Astrocyte of the spinal cord (primary cell): Measurements from ENCODE around the gene EBNA1BP2.
"Not testable (repeated sequence)": the region's sequence is repeated elsewhere in the genome, so short reads cannot be mapped to it uniquely, and the experiment has no call there.

Source experiments
- DNase-seq: peaks from one replicate; pipeline ENCODE4 v3.0.0; 2011; ENCODE audit warnings: low read depth, low spot score
- H3K4me3 ChIP-seq: 2 replicates; pipeline ENCODE4 v1.5.1; 2011; ENCODE audit warnings: low read depth, mild to moderate bottlenecking, low read length, moderate library complexity
- in situ Hi-C: cut with HindIII; loops from 2 replicates; pipeline ENCODE4 v1.10.0; 2017; ENCODE audit warnings: low sequenced_read_pairs
- TF ChIP-seq, protein P1 (sequence below): IDR thresholded peaks from 2 replicates; pipeline ENCODE4 v1.5.1; 2012; ENCODE audit warnings: low read depth, mild to moderate bottlenecking, low read length, inconsistent platforms

EBNA1BP2 gene, protein sequence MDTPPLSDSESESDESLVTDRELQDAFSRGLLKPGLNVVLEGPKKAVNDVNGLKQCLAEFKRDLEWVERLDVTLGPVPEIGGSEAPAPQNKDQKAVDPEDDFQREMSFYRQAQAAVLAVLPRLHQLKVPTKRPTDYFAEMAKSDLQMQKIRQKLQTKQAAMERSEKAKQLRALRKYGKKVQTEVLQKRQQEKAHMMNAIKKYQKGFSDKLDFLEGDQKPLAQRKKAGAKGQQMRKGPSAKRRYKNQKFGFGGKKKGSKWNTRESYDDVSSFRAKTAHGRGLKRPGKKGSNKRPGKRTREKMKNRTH

GRCh38 chr1:43171876-43172526 lies at the start of gene EBNA1BP2, which contains the start of gene CFAP57:
Gene EBNA1BP2, minus strand, starts transcription at chr1:43172290. Its CDS starts 172 bp downstream, at chr1:43172118.
Gene CFAP57, plus strand, starts transcription at chr1:43172330. Its CDS starts 424 bp downstream, at chr1:43172754.
- TF ChIP-seq, protein P1, sequence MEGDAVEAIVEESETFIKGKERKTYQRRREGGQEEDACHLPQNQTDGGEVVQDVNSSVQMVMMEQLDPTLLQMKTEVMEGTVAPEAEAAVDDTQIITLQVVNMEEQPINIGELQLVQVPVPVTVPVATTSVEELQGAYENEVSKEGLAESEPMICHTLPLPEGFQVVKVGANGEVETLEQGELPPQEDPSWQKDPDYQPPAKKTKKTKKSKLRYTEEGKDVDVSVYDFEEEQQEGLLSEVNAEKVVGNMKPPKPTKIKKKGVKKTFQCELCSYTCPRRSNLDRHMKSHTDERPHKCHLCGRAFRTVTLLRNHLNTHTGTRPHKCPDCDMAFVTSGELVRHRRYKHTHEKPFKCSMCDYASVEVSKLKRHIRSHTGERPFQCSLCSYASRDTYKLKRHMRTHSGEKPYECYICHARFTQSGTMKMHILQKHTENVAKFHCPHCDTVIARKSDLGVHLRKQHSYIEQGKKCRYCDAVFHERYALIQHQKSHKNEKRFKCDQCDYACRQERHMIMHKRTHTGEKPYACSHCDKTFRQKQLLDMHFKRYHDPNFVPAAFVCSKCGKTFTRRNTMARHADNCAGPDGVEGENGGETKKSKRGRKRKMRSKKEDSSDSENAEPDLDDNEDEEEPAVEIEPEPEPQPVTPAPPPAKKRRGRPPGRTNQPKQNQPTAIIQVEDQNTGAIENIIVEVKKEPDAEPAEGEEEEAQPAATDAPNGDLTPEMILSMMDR: no peak
- peak within 1 kb of the TSS; percentile 97 for H3K4me3 ChIP-seq
- in situ Hi-C loops: no loop called here
- peak; percentile 95 for DNase-seq

DNA sequence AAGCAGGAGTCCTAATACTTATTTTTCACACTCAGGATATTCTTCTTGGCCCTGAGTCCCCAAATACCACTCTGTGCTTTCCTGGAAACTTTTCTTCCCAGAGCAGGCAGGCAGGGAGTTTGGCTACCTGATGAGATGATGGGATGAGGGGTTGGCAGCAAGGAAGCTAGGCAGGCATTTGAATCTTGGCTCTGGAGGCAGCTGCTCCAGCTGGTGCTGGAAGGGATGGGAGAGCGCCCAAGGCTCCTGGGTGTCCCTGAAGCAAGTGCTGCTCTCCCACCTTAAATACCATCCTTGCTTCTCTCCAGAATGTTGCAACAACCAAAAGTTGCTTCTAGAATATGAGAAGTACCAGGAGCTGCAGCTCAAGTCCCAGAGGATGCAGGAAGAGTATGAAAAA lies 49.7 kb upstream of the EBNA1BP2 start:
- no peak for DNase-seq
- in situ Hi-C loops: no loop called here
- TF ChIP-seq, protein P1: no peak
- no peak overlapping the region for H3K4me3 ChIP-seq

DNA sequence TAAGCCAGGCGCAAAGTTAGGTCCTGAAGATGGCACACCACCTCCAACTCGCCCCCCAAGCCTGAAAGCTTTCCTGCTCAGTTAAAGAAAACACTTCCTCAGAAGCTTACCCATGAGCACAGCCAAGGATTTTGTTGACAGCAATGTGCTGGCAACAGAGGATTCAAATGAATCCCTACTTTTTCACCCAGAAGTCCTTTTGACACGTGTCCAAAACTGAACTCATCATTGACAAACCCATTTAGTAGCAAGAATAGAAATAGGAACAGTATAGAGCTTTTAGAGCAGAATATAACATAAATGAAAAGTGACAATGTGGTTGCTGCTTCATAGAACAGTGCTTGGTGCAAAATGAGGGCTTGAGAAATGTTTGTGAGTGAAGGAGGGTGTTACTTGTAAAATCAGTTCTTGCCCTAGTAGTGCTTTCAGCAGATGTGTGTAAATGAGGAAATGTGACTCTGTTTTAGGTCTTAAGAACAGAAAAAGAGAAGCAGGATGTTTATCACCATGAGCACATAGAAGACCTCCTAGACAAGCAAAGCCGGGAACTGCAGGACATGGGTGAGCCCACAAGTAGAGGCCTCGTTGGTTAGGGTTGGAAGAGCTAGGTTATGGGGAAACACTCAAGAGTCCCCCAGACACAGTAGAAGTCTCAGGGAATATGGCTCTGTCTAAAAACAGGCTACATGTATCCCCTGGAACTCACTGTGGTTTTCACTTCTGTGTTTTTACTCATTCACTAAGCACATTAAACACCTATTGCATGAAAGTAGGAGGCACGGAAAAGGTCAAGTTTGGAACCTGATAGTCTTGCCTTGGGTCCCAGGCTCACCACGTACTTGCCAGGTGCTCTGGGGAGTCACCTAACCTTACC lies 49.1 kb upstream of the EBNA1BP2 start:
- TF ChIP-seq, protein P1: no peak
- in situ Hi-C loops: no loop called here
- no peak overlapping the region for H3K4me3 ChIP-seq
- DNase-seq: no peak

DNA sequence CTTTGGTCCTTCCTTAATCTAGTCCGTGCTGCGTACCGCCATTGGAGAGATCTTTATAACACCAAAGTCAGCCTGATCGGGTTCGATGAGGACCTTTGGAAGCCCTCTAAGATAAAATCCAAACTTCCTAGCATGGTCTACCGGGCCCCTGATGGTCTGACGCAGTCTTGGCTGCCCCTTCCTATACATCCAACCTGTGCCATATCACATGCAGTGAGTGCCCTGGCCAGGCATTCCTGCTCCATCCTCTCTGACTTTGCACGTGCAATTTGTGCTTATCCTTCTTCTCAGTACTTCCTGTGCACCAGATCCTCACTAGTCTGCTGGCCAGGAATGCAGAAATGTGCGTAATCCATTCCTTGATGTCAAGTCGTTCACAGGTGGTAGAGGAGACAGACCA lies 45.7 kb upstream of the EBNA1BP2 start:
- no peak for DNase-seq
- in situ Hi-C loops: no loop called here
- no peak overlapping the region for H3K4me3 ChIP-seq
- TF ChIP-seq, protein P1: no peak

DNA sequence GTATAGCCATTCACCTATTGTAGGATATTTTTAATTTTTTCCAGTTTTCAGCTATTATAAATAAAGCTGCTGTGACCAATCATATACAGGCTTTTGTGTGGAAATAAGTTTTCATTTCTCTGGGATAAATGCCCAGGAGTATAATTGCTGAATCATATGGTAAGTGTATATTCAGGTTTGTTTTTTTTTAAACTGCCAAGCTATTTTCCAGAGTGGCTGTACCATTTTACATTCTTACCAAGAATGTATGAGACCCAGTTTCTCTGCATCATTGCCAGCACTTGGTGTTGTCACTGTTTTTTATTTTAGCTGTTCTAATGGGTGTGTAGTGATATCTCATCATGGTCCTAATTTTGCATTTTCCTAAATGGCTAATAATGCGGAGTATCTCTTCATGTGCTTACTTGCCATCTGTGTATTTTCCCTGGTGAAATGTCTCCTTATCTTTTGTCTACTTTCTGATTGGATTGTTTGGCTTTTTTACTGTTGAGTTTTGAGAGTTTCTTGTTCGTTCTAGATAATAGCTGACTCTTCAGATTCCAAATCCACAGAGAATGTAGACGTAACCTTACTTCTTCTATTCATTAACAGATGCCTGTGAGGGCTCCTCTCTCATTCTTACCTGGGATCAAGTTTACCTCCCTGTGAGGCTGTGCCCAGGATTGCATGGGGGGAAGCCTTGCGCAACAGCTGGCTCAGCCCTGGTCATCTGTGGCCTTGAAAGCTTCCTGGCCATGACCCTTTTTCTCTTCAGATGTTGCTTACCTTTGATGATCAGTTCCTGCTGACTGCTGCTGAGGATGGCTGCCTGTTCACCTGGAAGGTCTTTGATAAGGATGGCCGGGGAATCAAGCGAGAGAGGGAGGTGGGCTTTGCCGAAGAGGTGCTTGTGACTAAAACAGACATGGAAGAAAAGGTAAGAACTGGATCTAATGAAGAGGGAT lies 42.7 kb upstream of the EBNA1BP2 start:
- TF ChIP-seq, protein P1: no peak
- in situ Hi-C loops: no loop called here
- H3K4me3 ChIP-seq: no peak overlapping the region
- peak; percentile 6 for DNase-seq

DNA sequence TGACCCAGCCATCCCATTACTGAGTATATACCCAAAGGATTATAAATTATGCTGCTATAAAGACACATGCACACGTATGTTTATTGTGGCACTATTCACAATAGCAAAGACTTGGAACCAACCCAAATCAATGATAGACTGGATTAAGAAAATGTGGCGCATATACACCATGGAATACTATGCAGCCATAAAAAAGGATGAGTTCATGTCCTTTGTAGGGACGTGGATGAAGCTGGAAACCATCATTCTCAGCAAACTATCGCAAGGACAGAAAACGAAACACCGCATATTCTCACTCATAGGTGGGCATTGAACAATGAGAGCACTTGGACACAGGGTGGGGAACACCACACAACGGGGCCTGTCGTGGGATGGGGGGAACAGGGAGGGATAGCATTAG lies 36.2 kb upstream of the EBNA1BP2 start:
- in situ Hi-C loops, DNase-seq: not testable (repeated sequence)

More for the DNA sequence above, 36.2 kb upstream of the EBNA1BP2 start:
- not testable (repeated sequence) for H3K4me3 ChIP-seq
